MM.1S (cell line): Measurements from ENCODE around the gene TSHZ2.

ENCODE experiments used
- DNase-seq: peaks from one replicate; pipeline ENCODE4 v3.0.0-alpha.2; 2015
- H2AFZ ChIP-seq: fragments of 300-600 bp; sonication (generic); 2 replicates; pipeline ENCODE4 v1.6.0; 2016; ENCODE audit warnings: antibody characterized with exemption, low read length
- H3F3A ChIP-seq: fragments of 300-600 bp; sonication (generic); 2 replicates; pipeline ENCODE4 v1.6.1; 2016; ENCODE audit warnings: mild to moderate bottlenecking, antibody characterized with exemption, low read length, moderate library complexity, mixed read lengths; ENCODE audit not compliant: insufficient read depth
- H3K27ac ChIP-seq: fragments of 300-600 bp; sonication (generic); 2 replicates; pipeline ENCODE4 v1.5.1; 2016; ENCODE audit warnings: mild to moderate bottlenecking, low read length
- H3K27me3 ChIP-seq: fragments of 300-600 bp; sonication (generic); replicated peaks from 2 replicates; pipeline ENCODE4 v1.6.0; 2016; ENCODE audit warnings: low read length; ENCODE audit not compliant: insufficient read depth
- H3K36me3 ChIP-seq: fragments of 300-600 bp; sonication (generic); replicated peaks from 2 replicates; pipeline ENCODE4 v1.6.1; 2016; ENCODE audit warnings: mild to moderate bottlenecking, low read length, mixed read lengths; ENCODE audit not compliant: insufficient read depth
- H3K4me1 ChIP-seq: fragments of 300-600 bp; sonication (generic); 2 replicates; pipeline ENCODE4 v1.6.1; 2016; ENCODE audit warnings: low read length, mixed read lengths
- H3K4me2 ChIP-seq: fragments of 300-600 bp; sonication (generic); 2 replicates; pipeline ENCODE4 v1.6.0; 2016; ENCODE audit warnings: low read depth, low read length
- H3K4me3 ChIP-seq: fragments of 300-600 bp; sonication (generic); 2 replicates; pipeline ENCODE4 v1.5.1; 2016; ENCODE audit warnings: low read length, mixed read lengths
- H3K79me2 ChIP-seq: fragments of 300-600 bp; sonication (generic); 2 replicates; pipeline ENCODE4 v1.6.1; 2016; ENCODE audit warnings: mixed run types, low read length, mixed read lengths
- H3K9ac ChIP-seq: fragments of 300-600 bp; sonication (generic); 2 replicates; pipeline ENCODE4 v1.6.1; 2016; ENCODE audit warnings: low read length, mixed read lengths
- H3K9me2 ChIP-seq: fragments of 300-600 bp; sonication (generic); replicated peaks from 2 replicates; pipeline ENCODE4 v1.6.1; 2016; ENCODE audit warnings: mild to moderate bottlenecking, low read length, mixed read lengths; ENCODE audit not compliant: insufficient read depth
- H3K9me3 ChIP-seq: fragments of 300-600 bp; sonication (generic); replicated peaks from 2 replicates; pipeline ENCODE4 v1.6.1; 2016; ENCODE audit warnings: mild to moderate bottlenecking, low read length, mixed read lengths; ENCODE audit not compliant: insufficient read depth
- H4K20me1 ChIP-seq: fragments of 300-600 bp; sonication (generic); 2 replicates; pipeline ENCODE4 v1.6.1; 2016; ENCODE audit warnings: mild to moderate bottlenecking, low read length, moderate library complexity, mixed read lengths; ENCODE audit not compliant: insufficient read depth
- EZH2 ChIP-seq: fragments of 300-600 bp; sonication (generic); optimal IDR thresholded peaks from 2 replicates; pipeline ENCODE3; 2017; ENCODE audit warnings: low read depth, mild to moderate bottlenecking, antibody characterized with exemption, low read length, mixed read lengths
- EZH2phosphoT487 ChIP-seq: fragments of 300-600 bp; sonication (generic); IDR thresholded peaks from 2 replicates; pipeline ENCODE4 v1.6.1; 2018; ENCODE audit warnings: antibody characterized with exemption, low read length
- TF ChIP-seq, protein P1 (sequence below): fragments of 300-600 bp; sonication (generic); IDR thresholded peaks from 2 replicates; pipeline ENCODE4 v1.5.1; 2016; ENCODE audit warnings: antibody characterized with exemption, low read length, mixed read lengths

The TSHZ2 gene

DNA sequence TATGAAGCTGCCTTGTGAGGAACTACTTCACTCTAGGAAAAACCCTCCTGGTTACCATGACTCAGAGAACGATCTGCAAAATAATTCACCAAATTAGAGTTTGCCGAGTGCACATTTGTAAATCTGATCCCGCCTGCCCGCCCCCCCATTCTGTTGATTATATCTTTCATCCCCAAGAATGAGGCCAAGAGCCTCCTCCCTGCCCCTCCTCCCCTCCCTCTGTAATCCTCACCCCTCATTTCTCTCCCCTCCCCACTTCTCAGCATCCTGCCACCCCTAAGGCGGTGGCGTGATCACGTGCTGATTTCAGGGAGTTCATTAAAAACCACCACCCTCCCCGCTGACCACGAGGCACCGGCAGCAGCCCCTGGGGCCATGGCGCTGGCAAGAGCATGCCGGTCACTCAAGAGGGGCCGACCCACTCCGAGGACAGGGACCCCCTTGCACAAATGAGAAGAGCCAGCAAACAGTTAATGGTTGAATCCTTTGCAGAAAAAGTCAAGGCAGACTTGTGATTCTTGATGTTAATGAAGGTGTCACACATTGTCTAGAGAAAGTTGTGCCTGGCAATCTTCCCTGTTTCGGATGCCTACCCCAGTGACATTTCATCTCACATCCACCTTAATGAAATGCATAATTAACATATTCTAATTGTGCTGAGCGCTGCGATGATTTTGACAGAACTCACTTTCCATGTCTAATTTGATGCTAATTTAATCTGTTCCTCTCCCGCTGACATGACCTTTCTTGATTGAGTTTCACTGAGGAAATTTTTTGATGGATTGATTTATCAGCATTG is 373.6 kb downstream of the TSHZ2 start:
- H3K4me1 ChIP-seq: no peaks in the 10 kb centered on the region
- no peaks in the 10 kb centered on the region for H4K20me1 ChIP-seq
- H3K4me3 ChIP-seq: no peak overlapping the region

DNA sequence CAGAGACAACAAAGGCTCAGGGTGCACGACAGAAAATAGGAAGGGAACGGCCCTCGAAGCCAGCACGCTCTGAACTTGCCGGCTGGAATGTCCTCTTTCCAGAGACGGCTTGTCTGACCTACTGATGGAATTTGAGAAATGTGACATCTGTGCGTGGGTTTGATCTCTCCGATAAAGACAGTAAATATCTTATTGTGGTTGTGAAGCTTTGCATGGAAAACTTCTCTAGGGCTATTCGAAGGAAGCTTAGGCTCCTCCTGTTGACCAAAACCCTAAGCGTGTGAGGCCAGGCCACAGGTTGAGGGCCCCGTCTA is 374.1 kb downstream of the TSHZ2 start:
- Histone ChIP-seq H3K9ac (no peak overlapping the region), H3K27ac (no peak overlapping the region), H3K4me2 (no peak overlapping the region), H4K20me1 (no peaks in the 10 kb centered on the region), H3K4me1 (no peaks in the 10 kb centered on the region), H3K9me2 (no peaks in the 10 kb centered on the region), H3F3A (no peaks in the 10 kb centered on the region), H3K36me3 (no peaks in the 10 kb centered on the region), H3K9me3 (no peaks in the 10 kb centered on the region), H3K79me2 (no peaks in the 10 kb centered on the region), H3K4me3 (no peak overlapping the region), H3K27me3 (no peaks in the 10 kb centered on the region), H2AFZ (no peak overlapping the region)
- DNase-seq: no peak
- TF ChIP-seq EZH2phosphoT487 (no peak), EZH2 (no peak)
- TF ChIP-seq, protein P1, sequence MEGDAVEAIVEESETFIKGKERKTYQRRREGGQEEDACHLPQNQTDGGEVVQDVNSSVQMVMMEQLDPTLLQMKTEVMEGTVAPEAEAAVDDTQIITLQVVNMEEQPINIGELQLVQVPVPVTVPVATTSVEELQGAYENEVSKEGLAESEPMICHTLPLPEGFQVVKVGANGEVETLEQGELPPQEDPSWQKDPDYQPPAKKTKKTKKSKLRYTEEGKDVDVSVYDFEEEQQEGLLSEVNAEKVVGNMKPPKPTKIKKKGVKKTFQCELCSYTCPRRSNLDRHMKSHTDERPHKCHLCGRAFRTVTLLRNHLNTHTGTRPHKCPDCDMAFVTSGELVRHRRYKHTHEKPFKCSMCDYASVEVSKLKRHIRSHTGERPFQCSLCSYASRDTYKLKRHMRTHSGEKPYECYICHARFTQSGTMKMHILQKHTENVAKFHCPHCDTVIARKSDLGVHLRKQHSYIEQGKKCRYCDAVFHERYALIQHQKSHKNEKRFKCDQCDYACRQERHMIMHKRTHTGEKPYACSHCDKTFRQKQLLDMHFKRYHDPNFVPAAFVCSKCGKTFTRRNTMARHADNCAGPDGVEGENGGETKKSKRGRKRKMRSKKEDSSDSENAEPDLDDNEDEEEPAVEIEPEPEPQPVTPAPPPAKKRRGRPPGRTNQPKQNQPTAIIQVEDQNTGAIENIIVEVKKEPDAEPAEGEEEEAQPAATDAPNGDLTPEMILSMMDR: no peak

More for the DNA sequence above, 373.6 kb downstream of the TSHZ2 start:
- no peaks in the 10 kb centered on the region for H3F3A ChIP-seq
- no peak overlapping the region for H3K4me2 ChIP-seq
- H3K9me3 ChIP-seq: no peaks in the 10 kb centered on the region
- H2AFZ ChIP-seq: no peak overlapping the region
- TF ChIP-seq EZH2 (no peak), EZH2phosphoT487 (no peak)
- TF ChIP-seq, protein P1: no peak
- H3K9ac ChIP-seq: no peak overlapping the region
- no peaks in the 10 kb centered on the region for H3K27me3 ChIP-seq
- H3K27ac ChIP-seq: no peak overlapping the region
- H3K79me2 ChIP-seq: no peaks in the 10 kb centered on the region
- H3K9me2 ChIP-seq: no peaks in the 10 kb centered on the region
- no peak for DNase-seq
- H3K36me3 ChIP-seq: no peaks in the 10 kb centered on the region

DNA sequence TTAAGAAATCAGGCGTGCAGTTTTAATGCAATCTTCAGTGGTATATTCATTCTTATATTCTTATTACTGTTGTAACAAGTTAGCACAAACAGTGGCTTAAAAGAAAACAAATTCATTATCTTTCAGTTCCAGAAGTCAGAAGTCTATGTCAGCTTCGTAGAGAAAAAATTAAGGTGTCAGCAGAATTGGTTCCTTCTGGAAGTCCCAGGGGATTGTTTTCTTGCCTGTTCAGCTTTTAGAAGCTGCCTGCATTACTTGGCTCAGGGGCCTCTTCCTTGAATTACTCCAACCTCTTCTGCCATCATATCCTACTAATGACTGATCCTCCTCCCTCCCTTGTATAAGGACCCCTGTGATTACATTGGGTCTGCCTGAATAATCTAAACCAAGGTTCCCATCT is 377.6 kb downstream of the TSHZ2 start:
- H3K4me1 ChIP-seq: no peaks in the 10 kb centered on the region
- no peaks in the 10 kb centered on the region for H3K9me2 ChIP-seq
- H3F3A ChIP-seq: no peaks in the 10 kb centered on the region
- H3K79me2 ChIP-seq: no peaks in the 10 kb centered on the region
- no peaks in the 10 kb centered on the region for H3K9me3 ChIP-seq
- H3K4me3 ChIP-seq: no peak overlapping the region
- no peaks in the 10 kb centered on the region for H4K20me1 ChIP-seq
- H3K9ac ChIP-seq: no peak overlapping the region
- no peak overlapping the region for H3K27ac ChIP-seq
- H3K36me3 ChIP-seq: no peaks in the 10 kb centered on the region
- DNase-seq: no peak
- TF ChIP-seq EZH2phosphoT487 (no peak), EZH2 (no peak)
- TF ChIP-seq, protein P1: no peak
- H3K4me2 ChIP-seq: no peak overlapping the region
- no peak overlapping the region for H2AFZ ChIP-seq
- no peaks in the 10 kb centered on the region for H3K27me3 ChIP-seq
